Measurements from ENCODE around the gene OR8B2. TPM values are rescaled to one million over a fixed set of nuclear protein-coding genes. Genes with fewer than 3 reads are reported as not detected.

Gene OR8B2
- total RNA-seq, 1 donor from 2014 or later, result not detected

DNA sequence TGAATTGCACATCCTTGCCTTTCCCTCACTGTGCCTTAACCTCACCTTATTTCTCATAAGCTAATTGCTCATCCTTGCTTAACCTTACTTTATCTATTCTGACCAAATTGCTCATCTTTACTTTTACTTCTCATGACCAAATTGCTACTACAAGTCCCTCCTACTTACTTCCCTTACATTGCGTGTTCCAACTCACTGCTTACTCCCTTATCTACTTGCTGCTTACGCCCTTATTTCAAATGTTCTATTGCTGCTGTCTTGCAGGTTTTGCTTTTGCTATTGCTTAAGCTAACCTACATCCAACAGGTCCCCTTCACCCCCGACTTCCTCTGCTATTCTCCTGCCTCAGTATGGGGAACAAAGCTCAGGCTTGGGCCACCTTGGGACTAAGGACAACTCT lies 8.0 kb downstream of the OR8B2 start:
- DNase-seq, result no peak
- Mint-ChIP-seq H3K27ac (no peak overlapping the region), H3K4me1 (no peaks in the 10 kb centered on the region), H3K9me3 (no peaks in the 10 kb centered on the region), H3K4me3 (no peak overlapping the region), H3K36me3 (ENCODE audit: low read depth) (no peaks in the 10 kb centered on the region), H3K27me3 (no peaks in the 10 kb centered on the region)
- intact Hi-C loops (cut with micrococcal nuclease), result no loop called here

DNA sequence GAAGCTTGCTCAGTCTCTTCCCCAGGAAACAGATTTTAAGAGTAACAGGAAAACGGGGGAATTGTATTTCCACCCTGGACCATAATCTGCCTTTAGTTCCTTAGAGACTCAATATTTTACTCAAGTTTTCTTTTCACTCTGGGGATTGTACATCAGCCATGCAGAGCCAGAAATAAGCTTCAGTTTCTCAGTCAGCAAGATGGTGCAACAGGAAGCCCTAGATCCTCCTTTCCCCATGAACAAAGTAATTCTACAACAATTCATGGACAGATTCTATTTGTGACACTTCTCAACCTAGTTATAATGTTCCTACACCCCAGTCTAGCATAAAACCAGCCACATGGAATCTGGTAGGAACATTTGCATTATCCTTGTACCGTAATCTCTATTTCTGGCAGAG lies 24.7 kb downstream of the OR8B2 start:
- Mint-ChIP-seq H3K36me3 (ENCODE audit: low read depth) (no peaks in the 10 kb centered on the region), H3K27me3 (no peaks in the 10 kb centered on the region), H3K9me3 (no peaks in the 10 kb centered on the region), H3K4me3 (no peak overlapping the region), H3K4me1 (no peaks in the 10 kb centered on the region), H3K27ac (no peak overlapping the region)
- DNase-seq, result no peak
- intact Hi-C loops (cut with micrococcal nuclease), result no loop called here

DNA sequence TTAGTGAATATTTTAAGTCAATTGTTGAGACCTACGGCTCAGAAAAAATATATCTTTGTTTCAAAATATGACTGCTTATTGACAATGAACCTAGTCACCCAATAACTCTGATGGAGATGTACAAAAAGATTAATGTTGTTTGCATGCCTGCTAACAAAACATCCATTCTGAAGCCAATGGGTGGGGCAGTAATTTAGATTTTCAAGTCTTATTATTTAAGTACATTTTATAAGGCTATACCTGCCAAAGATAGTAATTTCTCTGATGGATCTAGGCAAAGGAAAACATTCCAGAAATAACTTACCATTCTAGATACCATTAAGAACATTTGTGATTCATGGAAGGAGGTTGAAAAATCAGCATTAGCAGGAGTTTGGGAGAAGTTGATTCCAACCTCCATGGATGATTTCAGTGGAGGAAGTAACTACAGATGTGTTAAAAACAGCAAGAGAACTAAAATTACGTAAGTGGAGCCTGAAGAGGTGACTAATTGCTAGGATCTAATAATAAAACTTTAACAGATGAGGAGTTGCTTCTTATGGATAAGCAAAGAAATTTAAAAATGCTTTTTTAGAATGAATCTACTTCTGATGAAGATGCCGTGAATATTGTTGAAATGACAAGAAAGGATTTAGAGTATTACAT lies 37.9 kb downstream of the OR8B2 start:
- Mint-ChIP-seq H3K36me3 (ENCODE audit: low read depth) (no peaks in the 10 kb centered on the region), H3K9me3 (no peaks in the 10 kb centered on the region), H3K4me3 (no peak overlapping the region), H3K4me1 (no peaks in the 10 kb centered on the region), H3K27ac (no peak overlapping the region), H3K27me3 (no peaks in the 10 kb centered on the region)
- no peak for DNase-seq
- intact Hi-C loops (cut with micrococcal nuclease), result no loop called here

DNA sequence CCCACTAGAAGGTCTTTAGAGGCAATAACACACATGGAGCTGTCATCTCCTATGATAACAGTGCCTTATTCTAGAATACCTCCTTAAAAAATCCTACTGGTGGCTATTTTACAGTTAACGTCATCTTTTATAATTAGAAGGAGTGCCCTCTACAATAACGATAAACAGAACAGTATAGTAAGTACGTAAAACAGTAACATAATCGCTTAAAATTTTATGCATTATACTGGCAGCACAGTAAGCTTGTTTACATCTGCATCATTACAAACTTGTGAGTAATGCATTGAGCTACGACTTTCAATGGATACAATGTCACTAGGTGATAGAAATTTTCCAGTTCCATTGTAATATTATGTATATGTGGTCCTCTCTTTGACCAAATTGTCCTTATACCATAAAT lies 40.0 kb downstream of the OR8B2 start:
- Mint-ChIP-seq H3K9me3 (no peaks in the 10 kb centered on the region), H3K27ac (no peak overlapping the region), H3K36me3 (ENCODE audit: low read depth) (no peaks in the 10 kb centered on the region), H3K27me3 (no peaks in the 10 kb centered on the region), H3K4me1 (no peaks in the 10 kb centered on the region), H3K4me3 (no peak overlapping the region)
- DNase-seq, result no peak
- intact Hi-C loops (cut with micrococcal nuclease), result no loop called here

DNA sequence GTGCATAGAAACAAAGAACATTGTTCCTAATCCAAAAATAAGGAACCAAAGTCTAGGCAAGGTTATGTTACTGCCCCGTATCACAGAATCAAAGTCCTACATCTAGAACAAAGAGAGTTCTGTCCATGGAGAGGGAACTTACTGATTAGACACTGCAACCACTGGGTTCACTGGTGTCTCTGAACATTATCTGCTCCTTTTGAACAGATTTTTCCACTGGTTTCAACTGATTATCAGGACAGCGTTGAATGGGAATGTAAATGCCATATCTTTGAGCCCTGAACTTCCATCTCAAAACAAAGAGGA lies 44.2 kb downstream of the OR8B2 start:
- Mint-ChIP-seq H3K27ac (no peak overlapping the region), H3K27me3 (no peaks in the 10 kb centered on the region), H3K4me3 (no peak overlapping the region), H3K9me3 (no peaks in the 10 kb centered on the region), H3K4me1 (no peaks in the 10 kb centered on the region), H3K36me3 (ENCODE audit: low read depth) (no peaks in the 10 kb centered on the region)
- intact Hi-C loops (cut with micrococcal nuclease), result no loop called here
- no peak for DNase-seq

DNA sequence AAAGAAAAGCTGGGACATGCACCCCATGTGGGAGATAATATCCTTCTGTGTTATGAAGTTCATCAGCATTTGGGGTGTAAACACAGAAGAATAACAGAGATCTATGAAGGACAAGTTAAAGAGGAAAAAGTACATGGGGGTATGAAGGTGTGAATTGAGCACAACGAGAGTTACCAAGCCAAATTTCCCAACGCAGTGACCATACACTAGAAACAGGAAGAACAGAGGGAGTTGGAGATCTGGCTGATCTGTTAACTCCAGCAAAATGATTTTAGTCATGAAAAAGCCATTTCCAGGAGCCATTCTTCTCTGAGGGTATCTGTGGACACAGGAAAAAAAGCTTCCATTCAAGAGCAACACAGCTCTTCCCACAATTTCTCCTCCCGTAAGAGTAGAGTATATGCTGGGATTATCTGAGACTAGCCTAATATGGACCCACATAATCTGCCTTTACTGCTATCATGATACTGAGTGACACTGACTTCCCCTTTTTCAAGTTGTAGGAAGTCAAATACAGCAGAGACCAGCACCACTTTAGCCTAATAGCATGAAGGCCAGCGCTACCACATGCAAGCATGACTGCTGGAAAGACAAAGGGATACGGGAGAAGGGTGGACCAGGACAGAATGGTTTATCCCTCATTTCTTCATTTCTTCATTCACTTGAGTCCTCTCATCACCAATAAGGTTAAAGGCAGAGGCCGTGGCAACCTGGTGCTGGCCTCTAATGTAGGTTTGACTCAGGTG lies 44.7 kb downstream of the OR8B2 start:
- Mint-ChIP-seq H3K4me1 (no peaks in the 10 kb centered on the region), H3K4me3 (no peak overlapping the region), H3K27ac (no peak overlapping the region), H3K27me3 (no peaks in the 10 kb centered on the region), H3K36me3 (ENCODE audit: low read depth) (no peaks in the 10 kb centered on the region), H3K9me3 (no peaks in the 10 kb centered on the region)
- DNase-seq, result no peak
- intact Hi-C loops (cut with micrococcal nuclease), result no loop called here

Other genes starting within 250 kb of the OR8B2 start
- not detected in 2 replicates for gene OR10D3, start 201.2 kb downstream of the OR8B2 start, total RNA-seq
- gene OR8G1, start 143.4 kb downstream of the OR8B2 start, total RNA-seq, result not detected in 2 replicates
- not detected in 2 replicates for gene OR8G5, start 128.1 kb downstream of the OR8B2 start, total RNA-seq
- gene OR8D1, start 70.5 kb downstream of the OR8B2 start, total RNA-seq, result not detected in 2 replicates
- gene OR8D2, start 64.3 kb downstream of the OR8B2 start, total RNA-seq, result not detected in 2 replicates
- gene OR8B3, start 14.5 kb upstream of the OR8B2 start, total RNA-seq, result not detected in 2 replicates
- not detected in 2 replicates for gene OR8B4, start 40.4 kb upstream of the OR8B2 start, total RNA-seq
- not detected in 2 replicates for gene OR8B8, start 61.2 kb upstream of the OR8B2 start, total RNA-seq
- gene OR8B12, start 159.2 kb upstream of the OR8B2 start, total RNA-seq, result not detected in 2 replicates
- not detected in 2 replicates for gene OR8A1, start 185.5 kb upstream of the OR8B2 start, total RNA-seq
- gene PANX3, start 226.9 kb upstream of the OR8B2 start, total RNA-seq, result not detected in 2 replicates
- 31.0 and 31.6 TPM in 2 replicates for gene TBRG1, start 238.4 kb upstream of the OR8B2 start, total RNA-seq